LHCN-M2 (cell line): ENCODE results near the gene MYOZ2. TPM values are rescaled to one million over a fixed set of nuclear protein-coding genes. Genes with fewer than 3 reads are reported as not detected.
"Not testable (repeated sequence)": the region's sequence is repeated elsewhere in the genome, so short reads cannot be mapped to it uniquely, and the experiment has no call there.

ENCODE experiments used
- DNase-seq: peaks from one replicate; pipeline ENCODE4 v3.0.0-alpha.2; 2012; ENCODE audit warnings: low read depth
- total RNA-seq: library from RNA; depleted of rRNA; stranded (reverse); fragments of >200 nt; gene quantifications from 2 replicates; pipeline ENCODE4 v1.2.3, GENCODE V29; 2014

MYOZ2 gene
- total RNA-seq, 1 experiment from 2014 or later, result 0.69 TPM

GRCh38 chr4:119128148-119128547 is 7.5 kb upstream of the MYOZ2 start:
- no peak for DNase-seq

- DNase-seq, result no peak
These were observed 5.1 kb upstream of the MYOZ2 start for GRCh38 chr4:119130365-119131065.

GRCh38 chr4:119131164-119131563 is 4.5 kb upstream of the MYOZ2 start:
- no peak for DNase-seq

- peak; percentile 62 for DNase-seq
These were observed 3.3 kb upstream of the MYOZ2 start for GRCh38 chr4:119132306-119132705.

- peak; percentile 91 for DNase-seq
These were observed 914 bp downstream of the MYOZ2 start for GRCh38 chr4:119136546-119136945.

GRCh38 chr4:119138046-119138445 is 2.4 kb downstream of the MYOZ2 start:
- DNase-seq, result peak; percentile 69

- DNase-seq, result peak; percentile 52
These were observed 3.7 kb downstream of the MYOZ2 start for GRCh38 chr4:119139311-119139710.

- DNase-seq, result peak; percentile 14
These were observed 4.2 kb downstream of the MYOZ2 start for GRCh38 chr4:119139822-119140252.

GRCh38 chr4:119141283-119141682 is 5.7 kb downstream of the MYOZ2 start:
- DNase-seq, result not testable (repeated sequence)

GRCh38 chr4:119142833-119143232 is 7.2 kb downstream of the MYOZ2 start:
- DNase-seq, result no peak

GRCh38 chr4:119143341-119143740 is 7.7 kb downstream of the MYOZ2 start:
- not testable (repeated sequence) for DNase-seq

GRCh38 chr4:119149110-119149509 is 13.5 kb downstream of the MYOZ2 start:
- no peak for DNase-seq

- DNase-seq, result no peak
These were observed 15.5 kb downstream of the MYOZ2 start for GRCh38 chr4:119151161-119151560.

- no peak for DNase-seq
These were observed 17.1 kb downstream of the MYOZ2 start for GRCh38 chr4:119152741-119153140.

- DNase-seq, result no peak
These were observed 26.5 kb downstream of the MYOZ2 start for GRCh38 chr4:119162174-119162573.

- no peak for DNase-seq
These were observed 30.1 kb downstream of the MYOZ2 start for GRCh38 chr4:119165767-119166166.

- DNase-seq, result no peak
These were observed 34.6 kb downstream of the MYOZ2 start for GRCh38 chr4:119170195-119170594.

- peak; percentile 26 for DNase-seq
These were observed 36.6 kb downstream of the MYOZ2 start for GRCh38 chr4:119172223-119172622.

- not testable (repeated sequence) for DNase-seq
These were observed 38.2 kb downstream of the MYOZ2 start for GRCh38 chr4:119173729-119174361.

- DNase-seq, result no peak
These were observed 43.4 kb downstream of the MYOZ2 start for GRCh38 chr4:119179011-119179410.

GRCh38 chr4:119184128-119184527 is 48.5 kb downstream of the MYOZ2 start:
- no peak for DNase-seq

GRCh38 chr4:119189638-119190037 is 54.0 kb downstream of the MYOZ2 start:
- peak; percentile 86 for DNase-seq

GRCh38 chr4:119190354-119190753 is 54.7 kb downstream of the MYOZ2 start:
- no peak for DNase-seq
